Measurements from ENCODE around the gene C11orf97.

- TF ChIP-seq CTCF (IDR thresholded peaks at IDR 0.05; ENCODE audit: low read length) = no peak
- no peak for TF ChIP-seq EZH2phosphoT487 (IDR thresholded peaks at IDR 0.05; ENCODE audit: low read length)
These were observed 38.3 kb downstream of the C11orf97 start for GRCh38 chr11:94550513-94550912.

Data from MM.1S (cell line).